HTERT RPE-1 (cell line): ENCODE data around the gene NAXD.
"Not testable (repeated sequence)": the region's sequence is repeated elsewhere in the genome, so short reads cannot be mapped to it uniquely, and the experiment has no call there.

Experiments
- in situ Hi-C: fragments of 300-500 bp; cut with MboI; formaldehyde crosslinking; loops from 4 replicates; pipeline ENCODE4 v1.14.3; 2020; ENCODE audit warnings: low sequenced_read_pairs

NAXD gene

GRCh38 chr13:110643324-110643723 lies 28.0 kb downstream of the NAXD start:
- in situ Hi-C loops, result no loop called here

GRCh38 chr13:110643768-110644421 lies 28.6 kb downstream of the NAXD start:
- in situ Hi-C loops, result no loop called here

- in situ Hi-C loops, result no loop called here
Observed at GRCh38 chr13:110644892-110645521, 29.7 kb downstream of the NAXD start.

- in situ Hi-C loops, result no loop called here
Observed at GRCh38 chr13:110645750-110646149, 30.4 kb downstream of the NAXD start.

GRCh38 chr13:110646442-110647364 lies 31.4 kb downstream of the NAXD start:
- in situ Hi-C loops, result no loop called here

- in situ Hi-C loops, result no loop called here
Observed at GRCh38 chr13:110647365-110647737, 32.0 kb downstream of the NAXD start.

GRCh38 chr13:110648146-110648819 lies 32.9 kb downstream of the NAXD start:
- in situ Hi-C loops, result no loop called here

GRCh38 chr13:110648848-110649421 lies 33.6 kb downstream of the NAXD start:
- in situ Hi-C loops, result no loop called here

- in situ Hi-C loops, result no loop called here
Observed at GRCh38 chr13:110649551-110649950, 34.2 kb downstream of the NAXD start.

GRCh38 chr13:110650436-110650835 lies 35.1 kb downstream of the NAXD start:
- in situ Hi-C loops, result no loop called here

- in situ Hi-C loops, result no loop called here
Observed at GRCh38 chr13:110651271-110651670, 35.9 kb downstream of the NAXD start.

- in situ Hi-C loops, result no loop called here
Observed at GRCh38 chr13:110651726-110652230, 36.4 kb downstream of the NAXD start.

- in situ Hi-C loops, result no loop called here
Observed at GRCh38 chr13:110652231-110652730, 36.9 kb downstream of the NAXD start.

GRCh38 chr13:110652764-110653163 lies 37.4 kb downstream of the NAXD start:
- in situ Hi-C loops, result no loop called here

GRCh38 chr13:110653271-110653670 lies 37.9 kb downstream of the NAXD start:
- in situ Hi-C loops, result no loop called here

GRCh38 chr13:110653851-110654250 lies 38.5 kb downstream of the NAXD start:
- in situ Hi-C loops, result no loop called here

GRCh38 chr13:110657196-110657595 lies 41.9 kb downstream of the NAXD start:
- in situ Hi-C loops, result no loop called here

GRCh38 chr13:110658218-110658911 lies 43.0 kb downstream of the NAXD start:
- in situ Hi-C loops, result not testable (repeated sequence)

GRCh38 chr13:110661256-110661655 lies 45.9 kb downstream of the NAXD start:
- in situ Hi-C loops, result no loop called here

- in situ Hi-C loops, result no loop called here
Observed at GRCh38 chr13:110662091-110662490, 46.7 kb downstream of the NAXD start.
